GM12878 (cell line): Measurements from ENCODE around the gene MTFP1. TPM values are rescaled to one million over a fixed set of nuclear protein-coding genes. Genes with fewer than 3 reads are reported as not detected.
A peak's percentile ranks its signal among the peaks of the same experiment; 100 is the strongest.

Experiments
- ATAC-seq: fragments of 200-7000 bp; cut with Tn5 transposase; 3 replicates; pipeline ENCODE4 v1.9.1; 2020; ENCODE audit warnings: mild to moderate bottlenecking, moderate library complexity
- BruUV-seq: library from RNA; stranded (reverse); fragments of 400-500 nt; replicated peaks from 2 replicates; lab custom pipeline; 2021; lab: Mats Ljungman, UMichigan
- CTCF ChIA-PET: fragments of 300-600 bp; sonication (Branson Sonifier 250); formaldehyde crosslinking; extraction: SDS; loops from one replicate; lab custom pipeline; 2021; ENCODE audit warnings: inconsistent platforms; lab: Yijun Ruan, JAX
- POLR2A ChIA-PET: fragments of 350-600 bp; formaldehyde crosslinking; extraction: SDS; loops from one replicate; lab custom pipeline; 2021; ENCODE audit warnings: inconsistent platforms; lab: Charles Lee
- RAD21 ChIA-PET: fragments of 300-600 bp; sonication (Branson Sonifier 250); formaldehyde crosslinking; loops from one replicate; lab custom pipeline; 2023; ENCODE audit warnings: antibody characterized with exemption; ENCODE audit not compliant: unreplicated experiment; lab: Charles Lee
- SMC1A ChIA-PET: fragments of 300-600 bp; sonication (Branson Sonifier 250); formaldehyde crosslinking; loops from one replicate; lab custom pipeline; 2023; ENCODE audit not compliant: unreplicated experiment, uncharacterized antibody; lab: Charles Lee
- DNase-seq: peaks from one replicate; pipeline ENCODE4 v3.0.0-alpha.2; 2011; ENCODE audit warnings: low read depth, low spot score
- FAIRE-seq: peaks from 3 replicates; lab custom pipeline; 2011; peaks lifted over from hg19 to GRCh38; lab: Jason Lieb, UNC
- H2AFZ ChIP-seq: 2 replicates; pipeline ENCODE4 v1.6.0; 2011; ENCODE audit warnings: low read depth, low read length, control low read depth; ENCODE audit not compliant: control insufficient read depth
- H3K27ac ChIP-seq: 2 replicates; pipeline ENCODE4 v1.5.1; 2011; ENCODE audit warnings: control low read depth; ENCODE audit not compliant: control insufficient read depth, insufficient read depth
- H3K27me3 ChIP-seq, 2 experiments: replicated peaks in 1 of 2; 2 replicates each; pipeline versions ENCODE4 v1.6.0 to v1.6.1; 2011; ENCODE audit warnings: low read length in 1 of 2; ENCODE audit not compliant: control insufficient read depth in 2 of 2, insufficient read depth in 2 of 2
- H3K36me3 ChIP-seq, 2 experiments: 2 replicates each; pipeline ENCODE4 v1.5.1; 2011; ENCODE audit warnings: low read length in 1 of 2; ENCODE audit not compliant: control insufficient read depth in 2 of 2, insufficient read depth in 2 of 2
- H3K4me1 ChIP-seq: 2 replicates; pipeline ENCODE4 v1.6.1; 2011; ENCODE audit warnings: mild to moderate bottlenecking, low read length, moderate library complexity, mixed read lengths; ENCODE audit not compliant: control insufficient read depth, insufficient read depth
- H3K4me2 ChIP-seq: 2 replicates; pipeline ENCODE4 v1.6.0; 2011; ENCODE audit warnings: control low read depth; ENCODE audit not compliant: control insufficient read depth, insufficient read depth
- H3K4me3 ChIP-seq: fragments of 200-600 bp; sonication (generic); 2 replicates; pipeline ENCODE4 v1.5.1; 2016
- H3K79me2 ChIP-seq: 2 replicates; pipeline ENCODE4 v1.6.0; 2011; ENCODE audit warnings: low read length; ENCODE audit not compliant: control insufficient read depth, insufficient read depth
- H3K9ac ChIP-seq: 2 replicates; pipeline ENCODE4 v1.8.0; 2011; ENCODE audit warnings: low read length, control low read depth, mixed read lengths; ENCODE audit not compliant: control insufficient read depth, insufficient read depth
- H3K9me3 ChIP-seq: replicated peaks from 3 replicates; pipeline ENCODE4 v1.5.1; 2011; ENCODE audit warnings: mild to moderate bottlenecking, low read length; ENCODE audit not compliant: control insufficient read depth, insufficient read depth
- H4K20me1 ChIP-seq: 2 replicates; pipeline ENCODE4 v1.6.0; 2011; ENCODE audit not compliant: control insufficient read depth, insufficient read depth
- CREM ChIP-seq: IDR thresholded peaks from 2 replicates; pipeline ENCODE4 v1.6.1; 2014; ENCODE audit warnings: antibody characterized with exemption, low read depth
- FOXK2 ChIP-seq: fragments of 450-650 bp; IDR thresholded peaks from 2 replicates; pipeline ENCODE4 v1.6.1; 2017; ENCODE audit warnings: mild to moderate bottlenecking, moderate library complexity
- KAT2A ChIP-seq: conservative IDR thresholded peaks from 2 replicates; pipeline ENCODE4 v1.6.1; 2011; ENCODE audit warnings: low read depth, low read length; ENCODE audit not compliant: control insufficient read depth
- MEF2B ChIP-seq: fragments of 450-650 bp; IDR thresholded peaks from 2 replicates; pipeline ENCODE4 v1.6.1; 2018; ENCODE audit warnings: mild to moderate bottlenecking, moderate library complexity; ENCODE audit not compliant: partially characterized antibody, poor library complexity, severe bottlenecking
- NBN ChIP-seq: fragments of 450-650 bp; IDR thresholded peaks from 2 replicates; pipeline ENCODE4 v1.6.1; 2016
- NRF1 ChIP-seq: conservative IDR thresholded peaks from 2 replicates; pipeline ENCODE4 v1.6.1; 2011; ENCODE audit warnings: mild to moderate bottlenecking, low read depth, low read length, improper control_type of control experiment
- POLR2A ChIP-seq: IDR thresholded peaks from 2 replicates; pipeline ENCODE4 v1.6.1; 2011; ENCODE audit warnings: low read depth, mild to moderate bottlenecking, low read length
- RBBP5 ChIP-seq: fragments of 200-600 bp; sonication (generic); conservative IDR thresholded peaks from 2 replicates; pipeline ENCODE4 v1.6.1; 2016
- SIN3A ChIP-seq: IDR thresholded peaks from 2 replicates; pipeline ENCODE4 v1.6.1; 2012; ENCODE audit warnings: low read depth, low read length, improper control_type of control experiment
- SRF ChIP-seq, 2 experiments: IDR thresholded peaks; 2 replicates each; pipeline ENCODE4 v1.6.1; 2011; ENCODE audit warnings: low read depth in 2 of 2, low read length in 2 of 2, mild to moderate bottlenecking in 1 of 2, moderate library complexity in 1 of 2
- TBL1XR1 ChIP-seq: IDR thresholded peaks from 2 replicates; pipeline ENCODE4 v1.6.1; 2012; ENCODE audit warnings: low read depth, low read length, improper control_type of control experiment
- WGBS: methylation state at CpG from one replicate; pipeline ENCODE4 v1.1.6; 2016; ENCODE audit warnings: low lambda C conversion rate; ENCODE audit not compliant: insufficient replicate concordance, insufficient coverage; ENCODE audit errors: missing lambda C conversion rate; 5-methylcytosine and 5-hydroxymethylcytosine counted together
- in situ Hi-C: fragments of 300-500 bp; cut with MboI; formaldehyde crosslinking; loops from 9 replicates; pipeline ENCODE4 v1.14.3; 2018; ENCODE audit warnings: mixed read lengths
- intact Hi-C: fragments of 100-400 bp; cut with micrococcal nuclease; formaldehyde crosslinking; loops from one replicate; pipeline ENCODE4 v1.14.2; 2022; ENCODE audit not compliant: unreplicated experiment
- polyA plus RNA-seq, 11 experiments: library from polyadenylated mRNA; depleted of rRNA in 4 of 11; unstranded in 6 of 11; stranded (reverse) in 5 of 11; fragments of >200 nt; fragmentation: Nextera tagmentation in 4 of 11; fragmentation: Illumina TruSeq in 1 of 11; extraction: Ambion mirVana in 4 of 11; extraction: Trizol in 1 of 11; gene quantifications; 1 replicate in 1 of 11; 2 replicates in 10 of 11; pipeline versions ENCODE4 v1.2.1 to v1.2.3, GENCODE V29; 2011 to 2016; ENCODE audit warnings: inconsistent platforms in 2 of 11, missing spikeins in 2 of 11, low read depth in 1 of 11
- total RNA-seq, 4 experiments: library from RNA; depleted of rRNA in 3 of 4; stranded (reverse); fragments of >200 nt in 3 of 4; fragmentation: Illumina TruSeq in 1 of 4; extraction: Trizol in 1 of 4; gene quantifications; 2 replicates each; pipeline versions ENCODE4 v1.2.1 to v1.2.3, GENCODE V29; 2013 to 2021
- TF ChIP-seq, protein P1 (sequence below): IDR thresholded peaks from 2 replicates; pipeline ENCODE4 v1.6.1; 2012; ENCODE audit warnings: low read length, inconsistent platforms
- TF ChIP-seq, protein P2 (sequence below), 3 experiments: IDR thresholded peaks in 2 of 3; conservative IDR thresholded peaks in 1 of 3; 2 replicates each; pipeline ENCODE4 v1.5.1; 2011; ENCODE audit warnings: low read depth in 3 of 3, low read length in 3 of 3, mild to moderate bottlenecking in 3 of 3, control low read depth in 2 of 3, moderate library complexity in 2 of 3, inconsistent platforms in 1 of 3, mixed read lengths in 1 of 3; ENCODE audit not compliant: control insufficient read depth in 2 of 3, insufficient read depth in 1 of 3; ENCODE audit errors: extremely low read depth in 1 of 3

Gene MTFP1
- total and polyA plus RNA-seq, 10 of the 15 experiments (the other 5 are each of a cell fraction or from before 2014, with no cell fraction given): 20.5 to 133 (median 59.8) TPM

DNA sequence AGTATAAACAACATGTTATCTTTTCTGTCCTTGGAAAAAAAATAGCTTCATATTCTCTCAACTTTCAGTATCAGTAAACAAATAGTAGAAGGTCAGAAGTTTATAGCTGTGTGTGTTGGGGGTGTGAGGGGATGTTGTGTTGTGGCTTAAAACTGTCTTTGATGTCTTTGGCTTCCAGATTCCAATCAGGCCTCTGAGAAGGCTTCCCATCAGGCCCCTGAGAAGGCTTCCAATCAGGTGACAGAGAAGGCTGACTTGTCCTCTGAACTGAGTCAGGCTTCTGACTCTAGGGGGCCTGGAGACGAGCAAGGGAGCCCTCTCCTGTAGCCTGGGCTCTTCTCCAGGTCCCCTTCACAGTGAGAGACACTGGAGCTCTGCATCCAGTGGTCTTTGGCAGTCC lies 9.3 kb downstream of the MTFP1 start:
- FAIRE-seq (no peak), ATAC-seq (no peak), DNase-seq (no peak)
- H3K4me2 ChIP-seq: peak overlapping the region; percentile 59
- no peak overlapping the region for H3K4me3 ChIP-seq
- no peak overlapping the region for H2AFZ ChIP-seq
- H3K36me3 ChIP-seq: no peaks in the 10 kb centered on the region
- H3K79me2 ChIP-seq: no peaks in the 10 kb centered on the region
- 85% methylated on average over 1 of the region's 1 CpG for WGBS
- intact Hi-C loops: no loop called here
- H3K4me1 ChIP-seq: peaks cover 8% of the 10 kb centered on the region
- RAD21 ChIA-PET: interaction anchor here (0.9 kb wide), 1 partner anchor 320 kb away, joined by 3 read pairs; no protein-coding TSS in a partner anchor
- peaks cover 8% of the 10 kb centered on the region; the same call in 2 of the 3 replicates for H3K9me3 ChIP-seq
- H3K27me3 ChIP-seq: no peaks in the 10 kb centered on the region
- in situ Hi-C loops: no loop called here
- CTCF ChIA-PET: interaction anchor here (0.8 to 3.8 kb wide), 3 partner anchors 9 to 43 kb away, joined by 3 to 21 read pairs (median 5); partner anchors contain the start of gene MTFP1
- BruUV-seq: no TSS peak
- no peak overlapping the region for H3K9ac ChIP-seq
- SMC1A ChIA-PET: interaction anchor here (0.9 to 2.2 kb wide), 4 partner anchors 9 to 43 kb away, joined by 3 to 11 read pairs (median 4); no protein-coding TSS in a partner anchor
- no peaks in the 10 kb centered on the region for H4K20me1 ChIP-seq
- no peak for TF ChIP-seq FOXK2
- TF ChIP-seq, protein P1, sequence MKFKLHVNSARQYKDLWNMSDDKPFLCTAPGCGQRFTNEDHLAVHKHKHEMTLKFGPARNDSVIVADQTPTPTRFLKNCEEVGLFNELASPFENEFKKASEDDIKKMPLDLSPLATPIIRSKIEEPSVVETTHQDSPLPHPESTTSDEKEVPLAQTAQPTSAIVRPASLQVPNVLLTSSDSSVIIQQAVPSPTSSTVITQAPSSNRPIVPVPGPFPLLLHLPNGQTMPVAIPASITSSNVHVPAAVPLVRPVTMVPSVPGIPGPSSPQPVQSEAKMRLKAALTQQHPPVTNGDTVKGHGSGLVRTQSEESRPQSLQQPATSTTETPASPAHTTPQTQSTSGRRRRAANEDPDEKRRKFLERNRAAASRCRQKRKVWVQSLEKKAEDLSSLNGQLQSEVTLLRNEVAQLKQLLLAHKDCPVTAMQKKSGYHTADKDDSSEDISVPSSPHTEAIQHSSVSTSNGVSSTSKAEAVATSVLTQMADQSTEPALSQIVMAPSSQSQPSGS: no peak
- POLR2A ChIA-PET: interaction anchor here (1.0 kb wide), 1 partner anchor 8 kb away, joined by 3 read pairs; no protein-coding TSS in a partner anchor
- H3K27ac ChIP-seq: no peak overlapping the region

- CTCF ChIA-PET: interaction anchor here (1.1 to 1.5 kb wide), 2 partner anchors 9 to 43 kb away, joined by 3 to 10 read pairs; no protein-coding TSS in a partner anchor
- ATAC-seq (peak; percentile 52), FAIRE-seq (peak; percentile 94), DNase-seq (no peak)
- POLR2A ChIA-PET: no interaction called here
- in situ Hi-C loops: no loop called here
- H3K9ac ChIP-seq: peak overlapping the region; percentile 8; the same call in 1 of the 2 replicates
- peak overlapping the region; percentile 59 for H3K4me2 ChIP-seq
- no peaks in the 10 kb centered on the region for H3K79me2 ChIP-seq
- H3K4me3 ChIP-seq: 0 out of 2 replicates have a peak overlapping the region, but pooled peaks have one; percentile 7
- peaks cover 8% of the 10 kb centered on the region; the same call in 2 of the 3 replicates for H3K9me3 ChIP-seq
- intact Hi-C loops: no loop called here
- no peaks in the 10 kb centered on the region for H4K20me1 ChIP-seq
- SMC1A ChIA-PET: interaction anchor here (0.9 to 1.3 kb wide), 2 partner anchors 8 to 14 kb away, joined by 3 to 4 read pairs; no protein-coding TSS in a partner anchor
- RAD21 ChIA-PET: interaction anchor here (0.9 kb wide), 1 partner anchor 320 kb away, joined by 3 read pairs; no protein-coding TSS in a partner anchor
- 0 out of 2 replicates have a peak overlapping the region, but pooled peaks have one; percentile 37 for H3K27ac ChIP-seq
- WGBS: 0% methylated on average over 6 of the region's 6 CpGs
- peak overlapping the region; percentile 73 for H2AFZ ChIP-seq
- no peaks in the 10 kb centered on the region for H3K27me3 ChIP-seq
- H3K4me1 ChIP-seq: peaks cover 8% of the 10 kb centered on the region
- no TSS peak for BruUV-seq
- H3K36me3 ChIP-seq: no peaks in the 10 kb centered on the region
- TF ChIP-seq CREM (peak; percentile 86), MEF2B (no peak), NRF1 (no peak), POLR2A (peak; percentile 30), SRF (IDR thresholded peaks at IDR 0.05; ENCODE audit: low read depth in 2 of 2, low read length in 2 of 2) (no peak), RBBP5 (no peak), NBN (no peak), KAT2A (no peak), TBL1XR1 (no peak), SIN3A (no peak)
- TF ChIP-seq, protein P2, sequence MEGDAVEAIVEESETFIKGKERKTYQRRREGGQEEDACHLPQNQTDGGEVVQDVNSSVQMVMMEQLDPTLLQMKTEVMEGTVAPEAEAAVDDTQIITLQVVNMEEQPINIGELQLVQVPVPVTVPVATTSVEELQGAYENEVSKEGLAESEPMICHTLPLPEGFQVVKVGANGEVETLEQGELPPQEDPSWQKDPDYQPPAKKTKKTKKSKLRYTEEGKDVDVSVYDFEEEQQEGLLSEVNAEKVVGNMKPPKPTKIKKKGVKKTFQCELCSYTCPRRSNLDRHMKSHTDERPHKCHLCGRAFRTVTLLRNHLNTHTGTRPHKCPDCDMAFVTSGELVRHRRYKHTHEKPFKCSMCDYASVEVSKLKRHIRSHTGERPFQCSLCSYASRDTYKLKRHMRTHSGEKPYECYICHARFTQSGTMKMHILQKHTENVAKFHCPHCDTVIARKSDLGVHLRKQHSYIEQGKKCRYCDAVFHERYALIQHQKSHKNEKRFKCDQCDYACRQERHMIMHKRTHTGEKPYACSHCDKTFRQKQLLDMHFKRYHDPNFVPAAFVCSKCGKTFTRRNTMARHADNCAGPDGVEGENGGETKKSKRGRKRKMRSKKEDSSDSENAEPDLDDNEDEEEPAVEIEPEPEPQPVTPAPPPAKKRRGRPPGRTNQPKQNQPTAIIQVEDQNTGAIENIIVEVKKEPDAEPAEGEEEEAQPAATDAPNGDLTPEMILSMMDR (IDR thresholded peaks at IDR 0.05 in 2 of 3, conservative IDR thresholded peaks at IDR 0.05 in 1 of 3; ENCODE audit: control insufficient read depth in 2 of 3, extremely low read depth in 1 of 3, insufficient read depth in 1 of 3, low read depth in 3 of 3, low read length in 3 of 3): peak in 2 of 3 experiments; percentile 17 to 32; a peak in 3 of 6 replicates
These were observed 10.1 kb downstream of the MTFP1 start for GRCh38 chr22:30435674-30436126.
